GM19240 (cell line): ENCODE data around the gene XRCC4.

ENCODE experiments used
- DNase-seq: peaks from one replicate; pipeline ENCODE4 v3.0.0; 2011; ENCODE audit warnings: low spot score; ENCODE audit not compliant: insufficient read length

XRCC4 gene

DNA sequence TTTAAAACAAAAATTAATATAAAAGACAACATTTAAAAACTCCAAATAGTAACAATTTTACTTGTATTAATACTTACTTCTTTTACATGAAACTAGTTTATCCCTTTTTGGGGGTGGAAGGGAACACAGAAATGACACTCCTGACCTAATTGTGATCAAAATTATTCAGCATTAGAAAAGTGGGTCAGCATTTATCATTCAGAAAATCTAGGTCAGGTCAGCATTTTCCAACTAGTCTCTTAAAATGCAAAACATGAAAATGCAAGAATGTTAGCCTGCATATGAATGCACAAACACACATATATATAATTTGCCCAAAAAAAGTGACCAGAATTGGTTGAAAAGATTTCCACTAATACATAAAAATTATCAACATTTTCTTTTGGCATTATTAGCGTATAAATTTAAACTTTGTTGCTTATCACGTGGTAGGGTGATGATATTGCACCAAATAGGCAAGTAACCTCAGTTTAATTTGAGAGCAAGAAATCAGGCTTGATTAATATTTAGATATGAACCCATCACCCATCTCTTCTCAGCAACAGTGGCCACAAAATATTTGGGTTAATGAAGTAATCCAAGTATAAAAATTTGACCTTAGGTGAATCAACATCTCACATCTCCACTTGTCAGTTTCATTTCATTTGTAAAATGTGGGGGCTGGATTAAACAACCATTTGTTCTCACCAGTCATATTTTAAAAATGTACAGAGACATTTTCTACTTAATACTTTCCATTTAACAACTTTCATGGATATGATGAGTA is 5.9 kb upstream of the XRCC4 start:
- no peak for DNase-seq

DNA sequence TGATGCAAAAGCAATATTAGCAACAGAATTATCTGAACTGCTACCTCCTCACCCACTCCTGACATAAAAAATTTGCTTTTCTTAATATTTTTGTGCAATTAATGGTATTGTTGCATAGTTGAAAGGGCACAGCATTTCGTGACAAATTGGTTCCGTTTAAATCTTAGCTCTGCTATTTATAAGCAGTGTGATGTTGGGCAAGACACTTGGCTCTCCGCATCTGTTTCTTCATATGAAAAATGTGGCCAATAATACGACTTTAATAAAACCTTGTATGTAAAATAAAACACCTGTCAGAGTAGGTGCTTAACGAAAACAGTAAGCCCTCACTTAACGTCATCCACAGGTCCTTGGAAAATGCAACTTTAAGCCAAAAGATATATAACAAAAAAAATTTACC is 4.4 kb upstream of the XRCC4 start:
- DNase-seq: no peak

DNA sequence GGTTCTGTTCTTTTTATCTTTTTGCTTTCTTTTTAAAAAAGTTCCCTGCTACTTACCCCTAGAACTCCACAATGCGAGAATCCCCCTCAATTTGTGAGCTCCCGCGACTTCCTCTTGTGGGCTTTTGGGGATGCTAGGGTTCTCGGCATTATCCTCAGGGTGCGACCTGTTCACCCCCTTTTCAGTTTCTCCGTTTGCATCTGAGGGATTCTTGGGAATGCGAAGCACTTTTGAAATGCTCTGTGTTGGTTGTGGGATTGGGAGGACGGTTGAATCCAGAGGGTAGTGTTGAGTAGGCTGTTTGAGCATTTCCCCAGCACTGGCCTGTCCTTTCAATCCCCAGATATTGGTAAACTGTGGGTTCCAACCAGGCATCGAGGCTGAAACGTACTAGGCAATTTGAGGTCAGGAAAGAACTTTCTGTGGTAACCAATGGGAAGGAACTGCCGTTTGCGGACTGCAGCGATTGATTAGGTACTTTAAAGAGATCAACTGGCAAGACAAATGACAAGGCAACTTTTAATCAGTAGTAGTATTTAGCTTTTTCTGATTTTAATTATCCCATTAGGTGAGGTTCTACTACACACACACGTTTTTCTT is 415 bp downstream of the XRCC4 start:
- DNase-seq: no peak

DNA sequence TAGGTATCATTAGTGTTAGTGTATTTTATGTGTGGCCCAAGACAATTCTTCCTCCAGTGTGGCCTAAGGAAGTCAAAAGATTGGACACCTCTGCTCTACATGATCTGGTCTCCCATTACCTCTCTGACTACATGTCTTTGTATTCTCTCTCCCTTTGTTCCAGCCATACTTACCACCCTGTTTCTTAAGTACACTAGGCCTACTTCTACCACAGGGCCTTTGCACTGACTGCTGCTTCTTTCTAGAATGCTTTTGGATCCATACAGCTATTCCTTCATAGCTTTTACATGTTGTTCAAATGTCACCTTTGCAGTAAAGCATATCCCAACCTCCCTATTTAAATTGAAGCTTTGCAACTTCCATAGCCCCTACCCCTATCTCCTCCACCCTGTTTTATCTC is 5.4 kb downstream of the XRCC4 start:
- no peak for DNase-seq

DNA sequence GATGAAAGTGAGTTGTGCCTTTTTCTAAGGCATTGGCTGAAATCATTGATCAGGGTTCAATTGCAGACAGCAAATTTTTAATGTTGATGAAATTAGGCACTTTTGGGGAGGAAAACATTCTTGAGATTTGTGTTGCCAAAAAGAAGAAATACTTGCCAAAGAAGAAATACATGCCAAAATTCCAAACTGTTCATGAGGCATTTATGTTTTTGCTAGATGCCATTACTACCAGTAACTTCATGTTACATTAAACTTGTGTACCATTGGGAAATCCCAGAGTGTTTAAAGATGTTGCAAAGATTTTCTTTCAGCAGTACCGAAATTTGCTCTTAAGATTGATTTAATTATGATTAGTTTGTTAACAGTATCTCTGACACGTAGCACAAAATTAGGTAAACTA is 7.0 kb downstream of the XRCC4 start:
- DNase-seq: no peak

DNA sequence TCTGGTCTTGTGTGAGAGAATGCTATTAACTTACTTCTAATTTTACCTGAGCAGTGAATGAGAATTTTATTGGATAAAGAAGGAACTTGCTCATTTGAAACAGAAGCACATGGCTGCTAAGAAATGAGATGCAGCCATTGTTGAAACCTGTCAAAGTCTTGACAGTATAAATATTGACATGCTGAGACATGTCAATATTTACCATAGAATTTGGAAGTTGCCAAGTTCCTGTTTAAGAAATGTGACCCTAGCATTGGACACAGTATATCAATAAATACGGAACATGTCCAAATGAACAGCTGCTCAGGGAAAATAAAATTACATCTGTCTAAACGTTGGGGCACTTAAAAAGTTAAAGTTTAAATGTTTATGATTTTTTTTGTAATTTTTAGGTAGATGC is 7.8 kb downstream of the XRCC4 start:
- no peak for DNase-seq

DNA sequence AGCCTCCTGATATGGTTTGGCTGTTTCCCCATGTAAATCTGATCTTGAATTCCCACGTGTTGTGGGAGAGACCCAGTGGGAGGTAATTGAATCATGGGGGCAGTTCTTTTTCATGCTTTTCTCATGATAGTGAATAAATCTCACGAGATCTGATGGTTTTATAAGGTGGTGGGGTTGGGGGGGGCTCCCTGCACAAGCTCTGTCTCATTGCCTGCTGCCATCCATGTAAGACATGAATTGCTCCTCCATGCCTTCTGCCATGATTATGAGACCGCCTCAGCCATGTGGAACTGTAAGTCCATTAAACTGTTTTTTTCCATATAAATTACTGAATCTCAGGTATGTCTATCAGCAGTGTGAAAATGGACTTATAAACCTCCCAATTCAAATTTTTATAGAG is 12.8 kb downstream of the XRCC4 start:
- DNase-seq: no peak

DNA sequence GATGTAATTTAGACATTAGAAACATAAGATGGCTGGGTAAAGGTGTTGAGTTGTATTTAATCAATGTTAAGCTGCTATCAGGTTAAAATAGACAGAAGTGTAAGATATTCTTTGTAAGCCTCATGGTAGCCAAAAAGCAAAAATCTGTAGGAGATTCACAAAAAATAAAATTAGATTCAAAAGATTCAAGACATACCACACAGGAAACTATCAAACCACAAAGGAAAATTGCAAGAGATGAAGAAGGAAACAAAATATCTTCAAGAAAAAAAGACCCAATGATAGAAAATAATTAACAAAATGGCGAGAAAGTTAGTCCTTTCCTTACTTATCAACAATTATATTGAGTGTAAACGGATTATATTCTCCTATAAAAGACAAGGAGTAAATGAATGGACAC is 15.3 kb downstream of the XRCC4 start:
- no peak for DNase-seq

DNA sequence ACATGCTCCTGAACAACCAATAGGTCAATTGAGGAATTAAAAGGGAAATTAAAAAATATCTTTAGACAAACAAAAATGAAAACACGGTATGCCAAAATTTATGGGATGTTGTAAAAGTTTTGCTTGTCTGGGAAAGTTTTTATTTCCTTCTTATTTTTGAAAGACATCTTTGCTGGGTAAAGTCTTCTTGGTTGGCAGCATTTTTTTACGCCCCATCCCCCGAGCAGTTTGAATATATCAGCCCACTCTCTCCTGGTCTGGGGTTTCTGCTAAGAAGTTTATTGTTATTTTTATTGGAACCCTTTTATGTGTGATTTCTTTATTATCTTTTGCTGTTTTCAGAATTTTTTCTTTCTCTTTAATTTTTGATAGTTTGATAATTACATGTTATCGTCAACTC is 16.3 kb downstream of the XRCC4 start:
- no peak for DNase-seq

DNA sequence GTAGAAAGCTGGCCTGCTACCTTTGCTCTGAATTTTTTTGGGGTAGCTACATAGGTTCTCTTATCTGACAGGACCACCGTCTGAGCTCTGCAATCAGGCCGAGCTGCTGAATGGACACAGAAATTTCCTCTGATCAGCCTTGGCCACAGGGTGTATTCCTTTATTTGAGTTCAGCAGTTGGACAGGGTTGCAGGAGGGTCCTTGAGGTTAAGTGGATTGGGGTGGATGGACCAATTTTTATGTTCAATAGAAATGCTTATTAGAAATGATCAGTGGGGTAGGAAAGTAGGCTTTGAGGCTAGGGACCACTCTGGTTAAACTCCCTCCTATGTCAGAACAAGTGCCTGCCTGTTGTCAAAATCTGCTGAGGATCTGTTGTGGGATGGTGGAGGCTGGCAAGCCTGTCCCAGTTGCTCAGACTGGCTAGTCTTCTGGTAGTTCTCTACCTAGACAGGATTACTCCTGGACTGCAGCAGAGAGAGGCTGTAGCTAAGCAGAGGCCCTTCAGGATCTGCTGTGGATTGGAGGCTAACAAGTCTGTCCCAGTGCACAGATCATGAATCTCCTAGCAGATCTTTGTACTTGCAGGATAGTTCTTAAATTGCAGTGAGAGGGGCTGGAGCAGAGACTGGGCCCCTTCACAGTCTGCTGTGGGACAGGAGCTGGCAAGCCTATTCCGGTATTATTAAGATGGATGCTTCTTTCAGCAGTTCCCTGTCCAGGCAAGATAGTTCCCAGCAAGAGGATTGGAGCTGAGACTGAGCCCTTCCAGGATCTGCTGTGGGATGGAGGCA is 18.0 kb downstream of the XRCC4 start:
- no peak for DNase-seq

DNA sequence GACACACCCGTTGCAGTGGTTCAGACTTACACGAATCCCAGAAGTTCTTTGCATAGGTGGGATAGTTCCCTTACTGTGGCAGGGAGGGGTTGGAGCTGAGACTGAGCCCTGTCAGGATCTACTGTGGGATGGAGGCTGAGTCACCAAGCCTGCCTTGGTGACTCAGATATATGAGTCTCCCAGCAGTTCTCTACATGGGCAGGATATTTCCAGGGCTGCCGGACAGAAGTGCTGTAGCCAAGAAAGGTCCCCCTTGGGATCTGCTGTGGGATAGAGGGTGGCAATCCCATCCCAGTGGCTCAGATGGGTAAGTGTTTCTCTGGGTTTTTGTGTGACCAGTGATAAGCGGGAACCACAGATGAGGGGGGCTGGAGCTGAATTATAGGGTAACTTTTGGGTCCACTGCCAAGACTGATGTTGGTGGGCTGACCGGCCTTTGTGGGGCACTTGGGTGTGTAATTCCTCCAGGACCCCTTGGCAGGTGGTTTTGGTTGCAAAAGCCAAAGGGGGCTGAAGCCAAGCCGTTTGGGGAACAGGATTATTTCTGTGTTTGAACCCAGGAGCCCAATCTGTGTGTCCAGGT is 18.7 kb downstream of the XRCC4 start:
- DNase-seq: no peak

DNA sequence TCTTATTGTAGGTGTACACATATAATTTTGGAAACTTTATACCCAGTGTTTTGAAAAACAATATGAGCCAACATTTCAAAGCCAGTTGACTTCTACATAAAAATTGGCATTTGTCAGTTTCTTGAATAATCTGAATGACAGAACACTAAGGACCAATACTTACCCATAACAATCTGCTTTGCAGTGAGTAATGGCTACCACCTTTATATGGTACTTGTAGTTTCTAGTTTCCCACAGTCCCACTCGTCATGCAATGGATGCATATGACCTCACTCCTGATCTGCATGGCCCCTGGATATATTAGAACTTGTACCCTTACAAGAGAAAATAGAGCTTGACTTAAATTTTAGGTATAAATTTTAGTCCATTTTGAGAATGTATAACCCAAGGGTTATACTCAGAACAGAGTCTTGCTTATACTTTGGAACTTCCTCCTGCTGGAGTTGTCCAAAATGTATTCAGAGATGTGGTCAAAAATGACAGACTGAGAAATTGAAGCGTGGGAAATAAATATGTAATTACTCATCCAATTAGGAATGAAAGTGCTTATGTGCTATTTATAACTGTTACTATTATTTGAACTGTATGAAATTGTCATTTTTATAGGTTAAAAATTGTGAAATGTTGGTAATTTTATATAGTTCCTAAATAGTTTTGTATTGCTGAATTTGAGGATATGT is 19.5 kb downstream of the XRCC4 start:
- DNase-seq: no peak

DNA sequence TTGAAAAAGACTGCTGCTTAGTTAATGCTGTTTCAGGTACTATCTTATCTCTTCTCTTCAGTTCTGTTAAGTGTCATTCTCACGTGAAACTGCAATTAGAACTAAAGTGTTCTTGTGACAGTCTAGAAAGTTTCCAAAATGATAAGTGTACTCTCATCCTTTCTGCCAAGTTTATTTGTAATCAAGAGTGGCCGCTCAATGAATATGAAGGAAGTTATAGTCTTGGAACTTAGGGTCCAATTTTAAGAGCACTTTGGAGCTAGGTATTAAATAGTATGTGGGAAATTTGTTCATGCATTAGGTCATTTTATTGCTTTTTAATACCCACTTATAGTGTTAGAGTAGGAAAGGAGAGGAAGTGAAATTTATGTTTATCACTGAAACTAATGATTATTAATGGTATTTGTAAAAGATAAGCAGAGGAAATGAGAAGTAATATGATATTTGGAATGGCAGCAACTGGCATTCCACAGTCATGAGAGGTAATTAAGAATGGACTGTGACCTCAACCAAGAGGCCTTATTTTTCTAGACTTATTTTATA is 20.4 kb downstream of the XRCC4 start:
- no peak for DNase-seq

DNA sequence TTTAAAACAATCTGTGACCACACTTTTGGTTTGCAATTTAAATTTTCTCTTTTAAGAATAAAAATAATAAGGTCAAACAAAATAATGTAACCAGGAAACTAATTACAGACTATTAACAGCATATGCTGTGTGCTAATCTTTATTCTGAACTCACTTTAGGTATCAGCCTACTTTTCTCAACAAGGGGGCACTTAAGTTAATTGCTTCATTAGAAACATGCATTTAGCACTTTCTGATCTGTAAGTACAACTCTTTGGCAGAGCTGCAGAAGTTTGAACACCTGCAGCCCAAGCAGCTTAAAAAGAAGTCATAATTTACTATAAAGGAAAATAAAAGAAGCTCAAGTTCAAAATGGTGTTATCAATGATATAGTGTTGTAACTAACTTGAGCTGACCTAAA is 21.7 kb downstream of the XRCC4 start:
- no peak for DNase-seq

DNA sequence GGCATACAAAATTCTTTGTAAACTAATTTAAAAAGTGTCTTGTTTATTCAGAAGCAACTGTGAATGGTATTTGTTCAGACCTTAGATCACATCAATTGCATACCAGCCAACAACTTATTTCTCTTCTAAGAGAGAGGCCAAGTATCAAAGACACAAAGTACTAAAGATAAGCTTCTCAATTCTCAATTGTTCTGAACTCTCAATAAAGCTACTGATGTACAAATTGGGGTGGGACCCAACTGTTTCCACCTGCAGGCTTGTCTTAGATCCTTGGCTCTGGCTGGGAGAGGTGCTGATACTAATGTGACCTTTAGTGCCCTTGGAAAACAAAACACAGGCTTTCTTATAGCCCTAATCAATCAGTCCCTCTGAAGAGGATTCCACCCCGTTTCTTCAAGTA is 22.1 kb downstream of the XRCC4 start:
- no peak for DNase-seq

DNA sequence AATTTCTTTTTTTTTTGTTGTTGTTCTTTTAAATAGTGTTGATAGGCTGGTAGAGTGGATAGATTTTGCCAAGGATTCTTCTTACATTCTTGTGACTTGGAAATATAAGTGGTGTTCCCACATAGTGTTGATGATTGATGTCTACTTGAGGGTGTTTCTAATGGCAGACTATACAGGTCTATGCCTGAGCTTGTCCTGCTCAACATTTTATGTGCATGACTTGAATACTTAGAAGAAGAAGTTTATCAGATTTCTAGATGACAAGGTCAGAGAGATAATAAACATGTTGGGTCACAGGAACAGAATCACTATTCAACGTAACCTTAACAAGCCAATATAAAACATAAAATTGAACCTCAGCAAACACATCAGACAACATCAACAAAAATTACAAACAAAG is 24.2 kb downstream of the XRCC4 start:
- DNase-seq: no peak

DNA sequence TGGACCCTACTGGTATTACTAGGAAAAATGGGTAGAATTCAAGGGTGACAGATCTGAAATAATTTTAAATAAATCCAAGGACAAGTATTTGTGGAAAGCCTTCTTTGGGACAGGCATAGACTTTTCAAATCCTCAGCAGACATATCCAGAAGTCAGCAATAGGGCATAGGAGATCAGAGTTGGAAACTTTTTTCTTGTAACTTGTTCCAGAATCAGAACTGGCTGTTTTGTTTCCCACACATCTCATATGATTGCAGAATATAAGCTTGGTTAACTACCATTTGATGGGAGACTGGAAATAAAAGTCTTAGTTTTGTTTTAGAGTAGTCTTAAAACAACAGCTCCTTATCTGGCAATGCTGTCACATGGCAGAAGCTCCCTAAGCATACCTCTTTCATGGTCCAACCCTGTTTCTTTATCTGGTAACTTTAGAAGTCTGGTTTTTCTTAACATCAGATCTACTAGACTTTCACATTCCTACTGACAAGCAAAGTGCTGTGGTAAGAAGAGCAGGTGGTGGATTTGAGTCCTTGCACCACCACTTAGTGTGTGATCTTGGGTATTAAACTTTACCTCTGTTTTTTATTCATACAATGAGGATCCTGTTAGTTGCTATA is 25.1 kb downstream of the XRCC4 start:
- no peak for DNase-seq

DNA sequence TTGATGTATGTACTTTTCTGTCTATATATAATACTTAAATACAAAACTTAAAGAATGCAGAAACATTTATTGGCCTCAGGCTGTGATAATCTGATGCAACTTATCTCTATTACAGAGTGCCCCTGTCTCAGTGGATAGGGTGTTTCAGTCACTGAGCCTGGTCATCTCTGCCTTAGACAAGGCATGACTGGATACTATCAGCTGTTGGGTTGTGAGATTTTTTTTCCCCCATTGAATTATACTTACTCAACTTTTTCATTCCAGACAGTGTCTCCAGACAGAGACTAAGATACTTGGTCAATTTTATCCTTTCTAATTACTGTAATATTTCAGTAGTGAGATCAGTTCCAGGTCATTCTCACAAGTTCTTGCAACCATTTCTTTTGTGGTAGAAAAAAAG is 26.7 kb downstream of the XRCC4 start:
- DNase-seq: no peak

DNA sequence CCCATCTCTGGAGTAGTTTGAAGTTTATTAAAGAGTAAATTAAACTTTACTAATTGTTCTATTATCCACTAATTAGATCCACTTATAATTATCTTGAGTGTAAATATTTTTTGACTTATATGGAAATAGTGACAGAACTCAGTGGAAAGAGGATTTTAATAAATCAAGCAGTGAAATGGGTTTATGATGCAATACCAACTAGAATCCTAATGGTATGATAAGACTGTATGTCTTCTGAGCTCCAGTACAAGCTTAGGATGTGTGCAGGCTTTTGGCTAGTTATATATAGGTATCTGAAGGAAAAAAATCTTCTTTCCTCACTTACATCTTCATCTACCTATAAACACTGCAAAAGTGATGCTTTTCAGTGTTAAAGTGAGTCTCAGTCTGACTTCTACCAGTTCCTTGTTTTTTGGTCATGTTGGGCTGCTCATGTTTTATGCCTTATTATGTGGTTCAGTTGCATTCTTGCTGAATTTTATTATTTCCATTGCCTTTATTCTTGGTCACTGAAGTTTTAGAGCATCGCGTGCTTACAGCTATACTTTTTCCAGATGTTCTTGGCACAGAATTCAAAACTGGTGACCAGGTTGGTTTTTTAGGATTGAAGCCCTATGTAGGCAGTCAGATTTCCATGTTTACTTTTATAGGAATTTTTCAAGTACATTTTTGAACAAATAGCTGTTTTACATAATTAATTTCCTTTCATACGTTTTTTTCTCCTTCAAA is 30.5 kb downstream of the XRCC4 start:
- no peak for DNase-seq

DNA sequence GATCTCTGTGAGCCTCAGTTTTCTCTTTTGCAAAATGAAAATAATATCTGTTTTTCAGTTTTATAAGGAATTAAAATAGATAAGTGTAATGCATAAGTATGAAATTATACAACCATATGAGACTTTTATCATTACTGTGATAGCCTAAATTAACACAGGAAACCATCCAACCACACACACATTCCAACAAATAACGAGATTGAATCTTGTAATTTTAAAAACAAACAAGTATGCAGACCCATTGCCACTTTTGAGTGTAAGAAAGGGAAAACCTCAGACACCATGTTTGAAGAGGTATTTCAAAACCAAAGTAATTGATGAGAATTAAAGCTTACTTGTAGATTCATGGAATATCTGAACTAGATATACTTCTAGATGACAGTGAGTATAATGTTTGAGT is 32.0 kb downstream of the XRCC4 start:
- DNase-seq: no peak
